Glutamatergic neuron (in vitro differentiated cells): ENCODE measurements around the gene OR5C1. TPM values are rescaled to one million over a fixed set of nuclear protein-coding genes. Genes with fewer than 3 reads are reported as not detected.

Experiments
- DNase-seq: peaks from one replicate; pipeline ENCODE4 v3.0.0; 2022
- H3K27ac Mint-ChIP-seq: one replicate; pipeline ENCODE4 v1.8.0; 2020; ENCODE audit warnings: mild to moderate bottlenecking, mixed read lengths, inconsistent platforms; ENCODE audit not compliant: unreplicated experiment
- H3K27me3 Mint-ChIP-seq: one replicate; pipeline ENCODE4 v1.8.0; 2020; ENCODE audit warnings: mild to moderate bottlenecking, moderate library complexity, mixed read lengths, inconsistent platforms; ENCODE audit not compliant: unreplicated experiment
- H3K36me3 Mint-ChIP-seq: one replicate; pipeline ENCODE4 v1.8.0; 2020; ENCODE audit warnings: mild to moderate bottlenecking, mixed read lengths, inconsistent platforms; ENCODE audit not compliant: unreplicated experiment
- H3K4me1 Mint-ChIP-seq: one replicate; pipeline ENCODE4 v1.8.0; 2020; ENCODE audit warnings: mild to moderate bottlenecking, low read depth, mixed read lengths, inconsistent platforms; ENCODE audit not compliant: unreplicated experiment
- H3K4me3 Mint-ChIP-seq: one replicate; pipeline ENCODE4 v1.8.0; 2020; ENCODE audit warnings: mild to moderate bottlenecking, mixed read lengths, inconsistent platforms; ENCODE audit not compliant: unreplicated experiment
- H3K9me3 Mint-ChIP-seq: one replicate; pipeline ENCODE4 v1.8.0; 2020; ENCODE audit warnings: mild to moderate bottlenecking, moderate library complexity, mixed read lengths, inconsistent platforms; ENCODE audit not compliant: unreplicated experiment
- CTCF ChIP-seq: fragments of 200-600 bp; sonication (generic); IDR thresholded peaks from one replicate; pipeline ENCODE4 v1.5.0; 2021; ENCODE audit not compliant: partially characterized antibody, unreplicated experiment
- total RNA-seq: library from RNA; stranded (reverse); fragmentation: NEBNext Ultra II Directional; extraction: Animal tissue kit (Norgen Biotek cat#: 25700); gene quantifications from one replicate; pipeline ENCODE4 v1.2.1, GENCODE V29; 2021; ENCODE audit not compliant: unreplicated experiment

Gene OR5C1
- total RNA-seq, 1 donor from 2014 or later: not detected

- Mint-ChIP-seq H3K27me3 (no peaks in the 10 kb centered on the region), H3K36me3 (no peaks in the 10 kb centered on the region), H3K27ac (no peak overlapping the region), H3K4me3 (no peak overlapping the region), H3K9me3 (no peaks in the 10 kb centered on the region), H3K4me1 (no peaks in the 10 kb centered on the region)
- no peak for DNase-seq
- TF ChIP-seq CTCF: no peak
These were observed 2.4 kb upstream of the OR5C1 start for GRCh38 chr9:122786338-122786737.

- Mint-ChIP-seq H3K36me3 (no peaks in the 10 kb centered on the region), H3K4me1 (no peaks in the 10 kb centered on the region), H3K27ac (no peak overlapping the region), H3K4me3 (no peak overlapping the region), H3K27me3 (no peaks in the 10 kb centered on the region), H3K9me3 (peaks cover 1% of the 10 kb centered on the region)
- no peak for DNase-seq
- no peak for TF ChIP-seq CTCF
These were observed 718 bp downstream of the OR5C1 start for GRCh38 chr9:122789256-122790046.

- Mint-ChIP-seq H3K36me3 (no peaks in the 10 kb centered on the region), H3K9me3 (peaks cover 1% of the 10 kb centered on the region), H3K27me3 (peaks cover 2% of the 10 kb centered on the region), H3K27ac (no peak overlapping the region), H3K4me3 (no peak overlapping the region), H3K4me1 (no peaks in the 10 kb centered on the region)
- no peak for TF ChIP-seq CTCF
- DNase-seq: no peak
These were observed 3.3 kb downstream of the OR5C1 start for GRCh38 chr9:122791872-122792669.

GRCh38 chr9:122797316-122798063 lies 8.8 kb downstream of the OR5C1 start:
- H3K27ac Mint-ChIP-seq: no peak overlapping the region
- peaks cover 1% of the 10 kb centered on the region for H3K9me3 Mint-ChIP-seq
- TF ChIP-seq CTCF: no peak
- DNase-seq: no peak
- H3K4me1 Mint-ChIP-seq: no peaks in the 10 kb centered on the region
- no peak overlapping the region for H3K4me3 Mint-ChIP-seq
- no peaks in the 10 kb centered on the region for H3K36me3 Mint-ChIP-seq
- H3K27me3 Mint-ChIP-seq: peaks cover 4% of the 10 kb centered on the region
